Germinal center (tissue), 1 donor: ENCODE data around the gene PPP6R1.
"Not testable (repeated sequence)": the region's sequence is repeated elsewhere in the genome, so short reads cannot be mapped to it uniquely, and the experiment has no call there.

Experiments
- DNase-seq: peaks from one replicate; pipeline ENCODE4 v3.0.0; 2012; ENCODE audit warnings: mixed read lengths, low spot score

Gene PPP6R1

DNA sequence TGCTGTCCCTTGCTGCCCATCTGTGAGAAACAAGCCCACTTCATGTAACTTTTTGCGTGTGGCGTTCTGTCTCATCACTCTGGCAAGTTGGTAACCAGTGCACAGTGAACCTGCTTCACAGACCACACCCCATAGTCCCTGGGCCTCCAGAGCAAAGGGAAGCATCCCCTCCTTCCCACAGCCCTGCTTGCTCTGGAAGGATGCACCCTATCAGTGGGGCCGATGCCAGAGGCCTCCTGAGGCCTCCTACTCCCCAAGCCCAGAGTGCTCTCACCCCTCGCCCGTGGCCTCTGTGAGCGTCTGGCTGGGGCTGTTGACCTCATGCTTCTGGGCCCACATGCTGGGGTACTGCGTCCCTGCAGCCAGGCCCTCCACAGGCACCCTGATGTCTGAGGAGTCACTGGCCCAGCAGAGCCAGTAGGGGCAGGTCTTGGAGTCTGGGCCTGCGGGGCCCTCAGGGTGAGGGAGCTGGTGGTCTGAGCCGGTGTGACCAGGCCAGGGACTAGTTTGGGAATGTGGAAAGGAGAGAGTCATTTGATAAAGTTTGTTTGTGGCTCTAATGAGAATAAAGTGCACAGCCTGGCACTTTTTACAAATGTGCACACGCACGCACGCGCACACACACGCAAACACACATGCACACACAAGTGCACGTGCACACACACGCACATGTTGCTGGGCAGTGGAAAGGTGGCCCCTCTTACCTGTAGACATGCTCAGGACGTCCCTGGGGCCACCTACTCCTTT lies 35.4 kb downstream of the PPP6R1 start:
- no peak for DNase-seq

- DNase-seq: no peak
Measured at GRCh38 chr19:55220525-55220924, 38.3 kb downstream of the PPP6R1 start.

DNA sequence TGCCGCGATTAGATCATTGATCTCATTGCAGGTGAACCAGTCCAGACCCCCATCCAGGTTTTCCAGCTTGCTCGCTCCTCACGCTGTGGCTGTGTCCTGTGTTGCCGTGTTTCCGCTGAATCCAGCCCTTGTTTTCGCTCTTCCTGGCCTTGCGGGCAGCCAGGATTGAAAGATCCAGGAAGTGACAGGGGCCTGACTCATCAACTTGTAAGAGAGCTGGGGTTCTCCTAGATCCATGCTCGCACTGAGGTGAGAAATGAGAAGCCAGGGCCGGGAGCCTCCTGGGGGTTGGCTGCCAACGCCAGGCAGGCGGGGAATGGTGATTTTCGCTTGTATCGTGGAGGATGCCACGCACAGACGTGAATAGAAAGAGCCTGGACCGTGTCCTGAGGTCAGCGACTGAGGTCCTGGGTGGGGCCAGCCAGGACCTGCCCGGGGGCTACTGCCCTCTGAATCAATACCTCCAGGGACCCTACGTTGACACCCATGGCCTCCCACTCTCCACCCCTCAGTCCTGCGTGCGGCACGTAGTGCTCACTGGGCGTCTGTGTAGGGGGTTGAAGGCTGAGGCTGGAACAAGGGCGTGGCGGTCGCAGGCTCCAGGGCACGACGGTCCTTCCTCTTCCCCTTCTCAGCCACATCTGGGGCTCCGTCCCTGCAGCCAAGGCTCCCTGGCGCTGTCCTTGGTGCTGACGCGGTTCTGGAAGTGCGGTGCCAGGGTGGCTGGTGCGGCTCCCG lies 42.2 kb downstream of the PPP6R1 start:
- DNase-seq: peak; percentile 70

GRCh38 chr19:55213547-55213946 lies 45.3 kb downstream of the PPP6R1 start:
- DNase-seq: no peak

GRCh38 chr19:55212447-55212846 lies 46.4 kb downstream of the PPP6R1 start:
- DNase-seq: peak; percentile 37

GRCh38 chr19:55209693-55210472 lies 48.9 kb downstream of the PPP6R1 start:
- DNase-seq: no peak

GRCh38 chr19:55208880-55209692 lies 49.7 kb downstream of the PPP6R1 start, which contains the start of gene PTPRH:
Gene PTPRH (minus strand): TSS chr19:55209501. CDS start chr19:55209433, 68 bp downstream.
- DNase-seq: no peak

DNA sequence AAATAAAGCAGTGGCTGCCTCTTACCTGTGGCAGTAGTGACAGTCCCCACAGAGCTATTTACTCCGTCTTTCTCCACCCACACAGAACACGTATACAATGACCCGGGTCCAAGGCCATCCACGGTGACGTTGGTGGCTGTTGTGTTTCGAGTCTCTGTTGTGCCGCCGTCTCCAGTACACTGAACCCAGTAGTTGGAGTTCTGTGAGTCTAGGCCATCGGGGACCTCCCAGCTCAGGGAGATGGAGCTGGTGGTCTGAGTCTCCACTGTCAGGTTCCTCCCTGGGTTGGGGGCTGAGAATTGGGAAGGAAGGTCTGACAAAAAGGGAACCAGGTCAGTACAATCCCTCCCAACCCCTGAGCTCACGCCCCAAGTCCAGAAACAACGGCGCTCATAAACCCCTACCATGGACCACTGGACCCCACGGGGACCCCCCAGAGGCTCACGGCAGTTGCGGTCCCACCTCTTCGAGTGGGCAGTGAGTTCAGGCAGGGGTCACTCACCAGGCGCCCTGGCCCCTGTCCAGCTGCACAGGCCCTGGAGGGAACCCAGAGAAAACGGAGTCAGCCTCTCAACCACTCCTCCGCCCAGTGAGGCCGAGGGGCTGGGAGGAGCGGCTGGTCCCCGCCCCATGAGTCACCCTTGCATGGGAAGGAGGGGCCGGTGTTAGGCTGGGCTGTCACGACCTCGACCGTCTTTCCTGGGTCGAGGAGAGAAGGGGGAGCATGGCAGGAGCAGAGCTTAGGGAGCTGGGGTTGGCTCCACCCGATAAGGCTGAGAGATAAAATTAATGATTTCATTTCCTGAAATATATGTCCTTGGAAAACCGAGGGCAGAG lies 51.9 kb downstream of the PPP6R1 start:
- DNase-seq: no peak

DNA sequence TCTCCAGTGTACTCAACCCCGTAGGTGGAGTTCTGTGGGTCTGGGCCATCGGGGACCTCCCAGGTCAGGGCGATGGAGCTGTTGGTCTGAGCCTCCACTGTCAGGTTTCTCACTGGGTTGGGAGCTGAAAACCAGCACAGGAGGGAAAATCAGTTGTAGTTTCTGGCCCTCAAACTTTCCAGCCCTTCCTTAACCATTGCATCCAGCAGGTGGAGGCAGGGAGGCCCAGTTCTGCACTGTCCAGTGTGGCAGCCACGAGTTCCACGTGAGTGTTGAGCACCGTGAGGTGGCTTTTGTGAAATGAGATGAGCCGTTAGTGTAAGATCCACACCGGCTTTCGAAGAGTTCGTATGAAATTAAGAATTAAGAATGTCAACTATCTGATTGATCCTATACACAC lies 56.6 kb downstream of the PPP6R1 start:
- not testable (repeated sequence) for DNase-seq

DNA sequence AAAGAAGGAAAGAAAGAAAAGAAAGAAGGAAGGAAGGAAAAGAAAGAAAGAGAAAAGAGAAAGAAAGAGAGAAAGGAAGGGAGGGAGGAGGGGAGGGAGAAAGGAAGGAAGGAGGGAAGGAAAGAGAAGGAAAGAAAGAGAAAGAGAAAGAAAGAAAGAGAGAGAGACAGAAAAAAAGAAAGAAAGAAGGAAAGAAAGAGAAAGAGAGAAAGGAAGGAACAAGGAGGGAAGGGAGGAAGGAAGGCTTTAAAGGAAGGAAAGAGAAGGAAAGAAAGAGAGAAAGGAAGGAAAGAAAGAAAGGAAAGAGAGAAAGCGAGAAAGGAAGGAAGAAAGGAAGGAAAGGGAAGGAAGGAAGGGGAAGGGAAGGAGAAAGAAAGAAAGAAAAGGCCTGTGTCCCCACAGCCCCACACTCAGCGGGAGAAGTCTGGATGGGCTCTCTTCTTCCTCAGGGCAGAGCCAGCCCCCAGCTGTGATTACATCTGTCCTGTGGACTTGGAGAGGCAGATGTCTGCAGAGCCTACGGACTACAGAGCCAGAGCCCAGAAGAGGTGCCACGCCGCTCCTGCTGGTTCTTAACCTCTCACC lies 59.1 kb downstream of the PPP6R1 start:
- no peak for DNase-seq

DNA sequence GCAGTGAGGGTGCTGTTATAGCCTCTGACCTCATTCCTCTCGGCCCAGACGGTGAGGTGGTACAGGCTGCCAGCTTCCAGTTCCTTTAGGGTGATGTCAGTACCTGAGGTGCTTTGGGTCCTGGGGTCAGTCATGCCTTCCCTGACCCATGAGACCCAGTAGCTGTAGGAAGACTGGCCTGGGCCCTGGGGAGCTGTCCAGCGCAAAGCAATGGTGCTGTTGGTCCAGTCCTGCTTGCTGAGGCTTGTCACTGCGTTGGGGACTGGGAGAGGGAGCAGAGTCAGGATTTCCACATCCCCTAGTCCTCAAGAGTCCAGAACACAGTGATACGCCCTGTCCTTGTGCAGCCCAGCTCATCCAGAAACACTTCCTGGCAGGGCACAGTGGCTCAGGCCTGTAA lies 60.2 kb downstream of the PPP6R1 start:
- DNase-seq: no peak

GRCh38 chr19:55197528-55197927 lies 61.3 kb downstream of the PPP6R1 start:
- DNase-seq: no peak

GRCh38 chr19:55196803-55197202 lies 62.0 kb downstream of the PPP6R1 start:
- DNase-seq: no peak

- no peak for DNase-seq
Measured at GRCh38 chr19:55193481-55193880, 65.3 kb downstream of the PPP6R1 start.

DNA sequence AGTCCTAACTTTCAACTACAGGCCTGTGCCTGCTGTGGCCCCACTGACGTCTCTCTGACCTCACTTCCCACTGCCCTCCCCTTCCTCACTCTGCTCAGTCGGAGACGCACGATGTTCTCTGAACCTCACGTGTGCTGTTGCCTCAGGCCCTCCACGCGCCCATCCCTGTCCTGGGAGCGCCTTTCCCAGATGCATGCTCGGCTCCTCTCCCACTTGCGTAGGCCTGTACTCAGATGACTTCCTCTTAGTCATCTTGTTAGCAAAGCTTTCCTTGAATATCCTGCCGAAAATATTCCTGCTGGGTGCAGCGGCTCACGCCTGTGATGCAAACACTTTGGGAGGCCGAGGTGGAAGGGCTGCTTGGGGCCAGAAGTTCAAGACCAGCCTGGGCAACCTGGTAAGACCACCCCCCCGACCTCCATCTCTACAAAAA lies 69.4 kb downstream of the PPP6R1 start:
- DNase-seq: no peak

DNA sequence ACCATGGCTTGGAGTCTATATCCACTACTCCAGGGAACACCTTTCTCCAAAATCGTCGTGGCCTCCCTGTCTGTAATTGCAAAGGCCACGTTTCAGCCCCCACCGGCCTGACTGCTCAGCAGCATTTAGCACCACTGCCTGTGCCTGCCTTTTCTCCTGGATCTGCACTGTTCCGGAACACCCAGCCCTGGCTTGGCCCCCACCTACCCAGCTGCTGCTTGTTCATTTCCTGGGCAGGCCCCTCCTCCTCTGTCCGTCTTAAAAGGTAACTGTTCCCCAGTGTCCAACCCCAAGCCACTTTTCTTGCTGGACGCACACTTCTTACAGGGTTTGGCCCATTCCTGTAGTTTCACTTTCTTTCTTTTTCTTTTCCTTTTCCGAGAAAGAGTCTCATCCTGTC lies 70.2 kb downstream of the PPP6R1 start:
- DNase-seq: no peak

DNA sequence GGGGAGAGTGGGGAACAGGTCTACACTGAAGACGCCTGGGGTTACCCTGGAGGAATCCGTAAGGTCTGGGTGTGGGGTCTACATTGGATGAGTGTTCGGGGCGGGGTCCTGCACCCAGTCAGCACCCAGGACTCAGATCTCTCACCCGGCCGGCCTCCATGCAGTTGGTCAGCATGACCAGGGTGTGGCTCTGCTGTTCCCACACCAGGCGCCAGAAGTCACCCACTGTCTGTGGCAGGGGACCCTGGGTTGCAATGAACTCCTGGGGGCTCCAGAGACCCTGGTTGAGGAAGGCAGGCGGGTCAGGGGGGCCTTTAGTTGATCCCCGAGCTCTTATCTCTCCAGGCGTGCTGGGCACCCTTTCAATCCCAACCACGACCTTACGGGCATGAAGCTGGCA lies 72.7 kb downstream of the PPP6R1 start:
- no peak for DNase-seq

DNA sequence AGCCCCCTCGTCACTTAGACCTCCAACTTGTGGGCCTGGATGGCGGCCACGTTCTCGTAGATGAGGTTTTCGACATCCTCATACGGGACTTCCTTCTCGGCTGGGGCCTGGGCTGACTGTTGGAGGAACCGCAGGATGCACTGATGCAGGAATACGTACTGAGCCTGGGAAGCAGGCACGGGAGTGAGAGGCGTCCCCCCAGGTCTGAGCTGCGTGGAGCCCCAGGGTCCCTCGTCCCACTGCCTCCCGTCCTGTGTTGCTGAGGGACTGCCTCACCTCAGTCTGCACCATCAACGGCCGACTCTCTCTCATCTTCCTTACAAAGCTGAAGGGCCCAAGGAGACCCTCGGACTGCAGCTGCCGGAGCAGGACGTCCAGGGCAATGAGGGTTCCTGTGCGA lies 77.1 kb downstream of the PPP6R1 start:
- no peak for DNase-seq
